HEK293T (cell line): ENCODE measurements around the gene RAB31.

Experiments
- ARNT ChIP-seq: fragments of 450-650 bp; IDR thresholded peaks from 2 replicates; pipeline ENCODE4 v1.6.1; 2017; ENCODE audit warnings: mild to moderate bottlenecking
- FOXA1 ChIP-seq: fragments of 450-650 bp; IDR thresholded peaks from 2 replicates; pipeline ENCODE4 v1.6.1; 2016; ENCODE audit warnings: mild to moderate bottlenecking
- FOXK2 ChIP-seq: fragments of 450-650 bp; IDR thresholded peaks from 2 replicates; pipeline ENCODE4 v1.6.1; 2016; ENCODE audit warnings: mild to moderate bottlenecking
- FOXM1 ChIP-seq: fragments of 450-650 bp; IDR thresholded peaks from 2 replicates; pipeline ENCODE4 v1.6.1; 2017; ENCODE audit warnings: mild to moderate bottlenecking, borderline replicate concordance
- LEF1 ChIP-seq: fragments of 450-650 bp; IDR thresholded peaks from 2 replicates; pipeline ENCODE4 v1.6.1; 2017; ENCODE audit warnings: mild to moderate bottlenecking, borderline replicate concordance
- NFRKB ChIP-seq: fragments of 450-650 bp; IDR thresholded peaks from 2 replicates; pipeline ENCODE4 v1.6.1; 2016; ENCODE audit warnings: mild to moderate bottlenecking, moderate library complexity
- SP1 ChIP-seq: fragments of 450-650 bp; IDR thresholded peaks from 2 replicates; pipeline ENCODE4 v1.6.1; 2017
- SUZ12 ChIP-seq: fragments of 450-650 bp; IDR thresholded peaks from 2 replicates; pipeline ENCODE4 v1.6.1; 2016; ENCODE audit warnings: mild to moderate bottlenecking
- TARDBP ChIP-seq: fragments of 450-650 bp; IDR thresholded peaks from 2 replicates; pipeline ENCODE4 v1.6.1; 2016

DNA sequence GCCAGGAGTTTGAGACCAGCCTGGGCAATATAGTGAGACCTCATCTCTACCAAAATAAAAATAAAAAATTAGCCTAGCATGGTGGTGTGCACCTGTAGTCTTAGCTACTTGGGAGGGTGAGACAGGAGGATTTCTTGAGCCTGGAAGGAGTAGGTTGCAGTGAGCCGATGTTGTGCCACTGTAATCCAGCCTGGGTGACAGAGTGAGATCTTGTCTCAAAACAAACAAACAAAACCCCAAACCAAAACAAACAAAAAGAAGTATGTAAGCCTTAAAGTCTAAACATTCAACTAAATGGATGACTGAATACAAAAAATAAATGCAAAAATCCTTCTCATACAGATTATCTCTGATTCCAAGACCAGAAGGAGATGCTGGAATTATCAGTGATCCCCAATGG is 58.6 kb downstream of the RAB31 start:
- TF ChIP-seq FOXK2 (no peak), SUZ12 (no peak), FOXM1 (no peak), ARNT (no peak), FOXA1 (no peak), LEF1 (no peak), SP1 (no peak), TARDBP (no peak), NFRKB (no peak)
